Subcutaneous abdominal adipose tissue (tissue), 5 donors: ENCODE results near the gene SLC34A3.

Experiments
- H3K27ac ChIP-seq: one replicate; pipeline ENCODE4 v1.7.0; 2013; ENCODE audit warnings: low read depth, mild to moderate bottlenecking, inconsistent platforms, low read length, moderate library complexity
- H3K27me3 ChIP-seq, 5 donors: one replicate each; pipeline ENCODE4 v1.7.0; 2013; ENCODE audit warnings: low read length in 5 of 5, inconsistent platforms in 1 of 5; ENCODE audit not compliant: control insufficient read depth in 5 of 5, insufficient read depth in 4 of 5
- H3K36me3 ChIP-seq, 5 donors: one replicate each; pipeline ENCODE4 v1.7.0; 2013; ENCODE audit warnings: low read length in 5 of 5; ENCODE audit not compliant: control insufficient read depth in 5 of 5, insufficient read depth in 5 of 5
- H3K4me1 ChIP-seq, 5 donors: one replicate each; pipeline ENCODE4 v1.7.0; 2013; ENCODE audit warnings: low read length in 5 of 5, mild to moderate bottlenecking in 3 of 5, moderate library complexity in 1 of 5; ENCODE audit not compliant: control insufficient read depth in 5 of 5, insufficient read depth in 5 of 5
- H3K4me3 ChIP-seq, 5 donors: one replicate each; pipeline ENCODE4 v1.7.0; 2013; ENCODE audit warnings: low read length in 5 of 5, low read depth in 1 of 5
- H3K9ac ChIP-seq, 5 donors: one replicate each; pipeline ENCODE4 v1.7.0; 2013; ENCODE audit warnings: low read length in 5 of 5, mild to moderate bottlenecking in 4 of 5, moderate library complexity in 3 of 5
- H3K9me3 ChIP-seq, 5 donors: one replicate each; pipeline ENCODE4 v1.7.0; 2013; ENCODE audit warnings: low read length in 5 of 5; ENCODE audit not compliant: control insufficient read depth in 5 of 5
- donor health status: healthy.
- donor health status: healthy.
- donor health status: healthy.
- donor health status: healthy.
- donor health status: healthy.

SLC34A3 gene

GRCh38 chr9:137222190-137223077 lies 8.3 kb upstream of the SLC34A3 start, which contains the start of gene RNF208:
RNF208 (minus strand) TSS chr9:137222240; CDS start chr9:137221212, 1,028 bp downstream.
- peak within 1 kb of the TSS in 4 of 5 donors; percentile 68 to 87 (median 76) for H3K9ac ChIP-seq
- peaks cover 0 to 34% (median 29%) of the 10 kb centered on the region in 5 donors for H3K4me1 ChIP-seq
- no peaks in the 10 kb centered on the region for H3K9me3 ChIP-seq
- no peaks in the 10 kb centered on the region for H3K36me3 ChIP-seq
- no peak within 1 kb of the TSS for H3K27ac ChIP-seq
- peaks cover 3 to 14% (median 11%) of the 10 kb centered on the region in 5 donors for H3K27me3 ChIP-seq
- H3K4me3 ChIP-seq = peak within 1 kb of the TSS in 4 of 5 donors; percentile 67 to 81 (median 74)

- H3K9me3 ChIP-seq = no peaks in the 10 kb centered on the region
- H3K27me3 ChIP-seq = peaks cover 5 to 18% (median 14%) of the 10 kb centered on the region in 5 donors
- peak overlapping the region in 4 of 5 donors; percentile 71 to 81 (median 78) for H3K4me3 ChIP-seq
- peaks cover 0 to 25% (median 20%) of the 10 kb centered on the region in 5 donors for H3K4me1 ChIP-seq
- H3K36me3 ChIP-seq = no peaks in the 10 kb centered on the region
- H3K9ac ChIP-seq = peak overlapping the region; percentile 48 to 96 (median 92)
- peak overlapping the region; percentile 80 for H3K27ac ChIP-seq
Measured at GRCh38 chr9:137223078-137223970, 7.4 kb upstream of the SLC34A3 start.

GRCh38 chr9:137224830-137225694 lies 5.6 kb upstream of the SLC34A3 start, which contains the start of gene CYSRT1:
CYSRT1 (plus strand) TSS chr9:137225174; CDS start chr9:137225622, 448 bp downstream.
- Histone ChIP-seq H3K4me1 (peaks cover 0 to 20% (median 18%) of the 10 kb centered on the region in 5 donors), H3K4me3 (peak within 1 kb of the TSS; percentile 53 to 81 (median 76)), H3K9ac (peak within 1 kb of the TSS in 4 of 5 donors; percentile 76 to 96 (median 93))

DNA sequence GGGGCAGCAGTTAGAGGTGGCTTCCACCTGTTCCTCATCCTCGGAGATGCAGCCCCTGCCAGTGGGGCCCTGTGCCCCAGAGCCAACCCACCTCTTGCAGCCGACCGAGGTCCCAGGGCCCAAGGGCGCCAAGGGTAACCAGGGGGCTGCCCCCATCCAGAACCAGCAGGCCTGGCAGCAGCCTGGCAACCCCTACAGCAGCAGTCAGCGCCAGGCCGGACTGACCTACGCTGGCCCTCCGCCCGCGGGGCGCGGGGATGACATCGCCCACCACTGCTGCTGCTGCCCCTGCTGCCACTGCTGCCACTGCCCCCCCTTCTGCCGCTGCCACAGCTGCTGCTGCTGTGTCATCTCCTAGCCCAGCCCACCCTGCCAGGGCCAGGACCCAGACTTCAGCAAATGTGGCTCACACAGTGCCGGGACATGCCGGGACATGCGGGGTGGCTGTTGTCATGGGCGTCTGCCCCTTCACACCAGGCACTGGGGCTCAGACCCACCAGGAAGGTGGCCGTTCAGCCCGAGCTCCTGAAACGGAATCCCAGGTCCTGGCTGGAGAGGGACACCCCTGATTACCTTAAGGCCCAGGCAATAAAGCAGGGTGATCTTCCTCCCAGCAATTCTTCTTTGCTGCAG lies 4.9 kb upstream of the SLC34A3 start:
- Histone ChIP-seq H3K9ac (no peak overlapping the region), H3K27ac (no peak overlapping the region), H3K4me1 (peaks cover 0 to 20% (median 18%) of the 10 kb centered on the region in 5 donors), H3K36me3 (no peaks in the 10 kb centered on the region), H3K9me3 (no peaks in the 10 kb centered on the region), H3K27me3 (peaks cover 24 to 41% (median 39%) of the 10 kb centered on the region in 5 donors), H3K4me3 (no peak overlapping the region)

More at GRCh38 chr9:137224830-137225694, 5.6 kb upstream of the SLC34A3 start, which contains the start of gene CYSRT1:
- Histone ChIP-seq H3K27ac (peak within 1 kb of the TSS; percentile 80), H3K9me3 (no peaks in the 10 kb centered on the region), H3K36me3 (no peaks in the 10 kb centered on the region), H3K27me3 (peaks cover 21 to 33% (median 31%) of the 10 kb centered on the region in 5 donors)

- peaks cover 29 to 47% (median 46%) of the 10 kb centered on the region in 5 donors for H3K27me3 ChIP-seq
- peaks cover 0 to 18% (median 17%) of the 10 kb centered on the region in 5 donors for H3K4me1 ChIP-seq
- H3K9ac ChIP-seq = no peak overlapping the region
- H3K36me3 ChIP-seq = no peaks in the 10 kb centered on the region
- no peak overlapping the region for H3K4me3 ChIP-seq
- H3K9me3 ChIP-seq = no peaks in the 10 kb centered on the region
- H3K27ac ChIP-seq = no peak overlapping the region
Measured at GRCh38 chr9:137226338-137227053, 4.2 kb upstream of the SLC34A3 start.

DNA sequence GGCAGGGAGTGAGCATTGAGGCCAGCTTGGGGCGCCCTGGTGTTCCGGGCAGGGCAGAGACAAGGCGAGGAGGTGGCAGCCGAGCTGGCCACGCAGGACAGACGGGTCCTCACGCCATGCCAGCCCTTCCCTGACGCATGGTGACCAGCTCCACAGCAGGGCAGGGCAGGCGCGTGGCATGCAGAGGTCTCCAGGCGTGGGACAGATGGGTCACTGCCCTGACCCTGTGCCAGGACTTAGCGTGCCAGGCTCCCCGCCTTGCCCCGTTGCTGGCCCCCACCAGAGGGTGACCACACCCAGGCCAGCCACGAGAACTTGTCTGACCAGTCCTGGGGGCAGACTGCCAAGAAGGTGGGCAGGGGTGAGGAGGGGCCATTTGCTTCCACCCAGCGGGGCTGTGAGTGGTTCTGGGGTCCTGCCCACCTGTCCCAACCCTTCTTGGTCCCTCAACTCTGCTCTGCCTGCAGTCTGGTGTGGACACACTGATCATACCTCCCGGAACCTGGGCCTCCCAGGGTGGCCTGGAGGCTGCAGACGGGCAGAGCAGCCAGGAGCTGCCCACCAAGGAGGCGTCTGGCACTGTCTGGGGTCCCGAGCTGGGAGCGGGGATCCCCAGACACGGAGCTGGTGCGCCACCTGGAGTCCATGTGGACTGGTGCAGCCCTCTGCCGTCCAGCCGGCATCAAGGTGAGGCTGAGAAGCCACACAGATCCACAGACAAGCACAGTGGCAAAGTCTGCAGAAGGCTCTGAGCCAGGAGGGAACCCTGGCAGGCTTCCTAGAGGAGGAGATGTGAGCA lies 3.4 kb upstream of the SLC34A3 start, which contains the start of gene RNF224:
Gene RNF224, plus strand, starts transcription at position 449 of the 799 bp plus-strand sequence. CDS start 834 bp downstream, outside the sequence.
- Histone ChIP-seq H3K9me3 (no peaks in the 10 kb centered on the region), H3K36me3 (no peaks in the 10 kb centered on the region), H3K9ac (no peak within 1 kb of the TSS), H3K4me3 (no peak within 1 kb of the TSS), H3K27ac (no peak within 1 kb of the TSS), H3K27me3 (peaks cover 37 to 55% (median 52%) of the 10 kb centered on the region in 5 donors), H3K4me1 (peaks cover 0 to 15% (median 14%) of the 10 kb centered on the region in 5 donors)

DNA sequence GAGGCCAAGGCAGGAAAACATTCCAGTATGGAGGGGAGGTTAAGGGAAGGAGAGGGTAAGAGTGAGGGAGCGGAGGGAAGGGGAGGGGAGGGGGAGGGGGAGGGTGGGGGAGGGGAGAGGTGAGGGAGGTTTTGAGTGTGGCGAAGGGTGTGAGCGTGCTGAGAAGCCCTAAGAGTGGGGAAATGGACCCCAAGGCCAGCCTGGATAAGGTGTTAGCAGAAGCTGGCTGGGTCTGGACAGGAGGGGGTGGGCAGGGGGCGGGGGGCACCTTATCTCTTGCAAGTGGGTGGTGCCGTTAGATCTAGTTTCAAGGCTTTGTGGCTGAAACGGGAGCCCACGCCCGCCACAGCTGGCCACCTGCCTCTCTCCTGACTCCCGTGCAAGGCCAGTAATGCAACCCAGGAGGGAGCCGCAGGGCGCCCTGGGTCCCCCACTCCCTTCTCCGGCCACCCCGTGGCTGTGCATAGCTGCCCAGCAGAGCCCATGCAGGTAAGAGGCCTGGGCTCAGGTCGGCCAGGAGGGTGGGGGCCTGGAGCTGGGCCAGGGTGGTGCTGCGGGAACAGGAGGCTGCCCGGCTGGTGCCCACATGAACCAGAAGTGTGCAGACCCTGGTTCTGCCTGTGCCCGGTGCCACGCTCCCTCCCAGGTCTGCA lies 2.7 kb upstream of the SLC34A3 start:
- Histone ChIP-seq H3K27ac (no peak overlapping the region), H3K9ac (no peak overlapping the region), H3K4me3 (no peak overlapping the region), H3K27me3 (peaks cover 40 to 59% (median 57%) of the 10 kb centered on the region in 5 donors), H3K4me1 (peaks cover 0 to 10% (median 9%) of the 10 kb centered on the region in 5 donors), H3K36me3 (no peaks in the 10 kb centered on the region), H3K9me3 (no peaks in the 10 kb centered on the region)
